Ascending aorta (tissue), 2 donors: ENCODE measurements around the gene CCDC30. TPM values are rescaled to one million over a fixed set of nuclear protein-coding genes. Genes with fewer than 3 reads are reported as not detected.
A peak's percentile ranks its signal among the peaks of the same experiment; 100 is the strongest.

Experiments
- DNase-seq, 2 donors: peaks; one replicate each; pipeline ENCODE4 v3.0.0-alpha.2; 2019; ENCODE audit warnings: low spot score in 2 of 2
- H3K27ac ChIP-seq, 2 donors: fragments of 200-600 bp; sonication (generic); one replicate each; pipeline ENCODE4 v1.5.1; 2016 to 2017; ENCODE audit warnings: mild to moderate bottlenecking in 1 of 2
- H3K27me3 ChIP-seq: fragments of 200-600 bp; sonication (generic); one replicate; pipeline ENCODE4 v1.5.1; 2017
- H3K36me3 ChIP-seq, 2 donors: fragments of 200-600 bp; sonication (generic); one replicate each; pipeline ENCODE4 v1.5.1; 2016
- H3K4me1 ChIP-seq, 2 donors: fragments of 200-600 bp; sonication (generic); one replicate each; pipeline ENCODE4 v1.5.1; 2016 to 2017; ENCODE audit warnings: mild to moderate bottlenecking in 1 of 2
- H3K4me3 ChIP-seq, 2 donors: fragments of 200-600 bp; sonication (generic); one replicate each; pipeline ENCODE4 v1.5.1; 2016 to 2017; ENCODE audit warnings: mild to moderate bottlenecking in 1 of 2
- H3K9me3 ChIP-seq, 2 donors: fragments of 200-600 bp; sonication (generic); one replicate each; pipeline ENCODE4 v1.5.1; 2016
- intact Hi-C: fragments of 100-400 bp; cut with DNase I; formaldehyde crosslinking; loops from one replicate; pipeline ENCODE4 v1.15.1; 2023
- total RNA-seq: library from RNA; depleted of rRNA; stranded (reverse); fragments of >200 nt; gene quantifications from one replicate; pipeline ENCODE4 v1.1.0, GENCODE V29; 2016
- TF ChIP-seq, protein P1 (sequence below), 3 experiments: fragments of 200-600 bp in 2 of 3; fragments of 450-650 bp in 1 of 3; sonication (generic) in 2 of 3; IDR thresholded peaks; one replicate each; pipeline ENCODE4 v1.5.1; 2016 to 2019; ENCODE audit warnings: antibody characterized with exemption in 3 of 3, mild to moderate bottlenecking in 1 of 3, moderate library complexity in 1 of 3

Gene CCDC30
- total RNA-seq, 1 donor from 2014 or later: not detected

DNA sequence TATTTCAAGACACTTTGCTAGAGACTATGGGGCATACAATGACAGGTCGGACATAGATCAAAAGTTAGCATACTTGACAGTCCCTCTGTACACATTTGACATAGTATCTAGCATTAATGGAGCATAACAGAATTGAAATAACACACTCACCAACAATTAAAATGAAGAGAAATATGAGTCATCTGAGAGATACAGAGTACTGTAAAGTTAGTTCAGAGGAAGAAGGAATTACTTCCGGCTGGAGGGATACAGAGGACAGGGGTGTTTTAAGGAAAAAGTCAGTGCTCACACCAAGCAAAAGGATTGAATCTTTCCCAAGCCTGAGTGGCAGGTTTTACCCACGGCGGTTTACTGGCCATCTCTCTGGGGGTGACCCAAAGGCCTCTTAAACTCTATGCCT is 9.7 kb upstream of the CCDC30 start:
- no peaks in the 10 kb centered on the region for H3K27me3 ChIP-seq
- no peaks in the 10 kb centered on the region for H3K36me3 ChIP-seq
- intact Hi-C loops: loop anchor here (10.0 kb wide), 1 partner anchor 391 kb away; the partner anchor contains the start of gene ZNF691

DNA sequence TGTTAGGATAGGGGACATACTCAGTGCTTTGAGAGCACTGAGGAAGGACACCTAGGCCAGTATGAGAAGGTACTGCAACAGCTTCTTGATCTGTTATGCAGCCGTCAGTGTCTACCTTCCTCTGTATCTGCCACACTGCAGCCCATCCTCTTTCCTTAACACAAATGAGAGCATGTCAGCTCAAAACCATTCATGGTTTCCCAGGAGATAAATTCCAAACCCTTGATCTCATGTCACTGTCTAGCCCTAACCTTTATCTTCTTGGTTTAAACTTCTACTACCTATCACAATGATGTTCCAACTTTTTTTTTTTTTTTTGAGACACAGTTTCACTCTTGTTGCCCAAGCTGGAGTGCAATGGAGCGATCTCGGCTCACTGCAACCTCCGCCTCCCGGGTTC is 8.7 kb upstream of the CCDC30 start:
- Histone ChIP-seq H3K36me3 (peaks cover 1 to 5% of the 10 kb centered on the region in 2 donors), H3K4me3 (no peak overlapping the region), H3K4me1 (peaks cover 0 to 12% of the 10 kb centered on the region in 2 donors), H3K27ac (no peak overlapping the region), H3K9me3 (no peaks in the 10 kb centered on the region), H3K27me3 (no peaks in the 10 kb centered on the region)
- DNase-seq: no peak
- TF ChIP-seq, protein P1, sequence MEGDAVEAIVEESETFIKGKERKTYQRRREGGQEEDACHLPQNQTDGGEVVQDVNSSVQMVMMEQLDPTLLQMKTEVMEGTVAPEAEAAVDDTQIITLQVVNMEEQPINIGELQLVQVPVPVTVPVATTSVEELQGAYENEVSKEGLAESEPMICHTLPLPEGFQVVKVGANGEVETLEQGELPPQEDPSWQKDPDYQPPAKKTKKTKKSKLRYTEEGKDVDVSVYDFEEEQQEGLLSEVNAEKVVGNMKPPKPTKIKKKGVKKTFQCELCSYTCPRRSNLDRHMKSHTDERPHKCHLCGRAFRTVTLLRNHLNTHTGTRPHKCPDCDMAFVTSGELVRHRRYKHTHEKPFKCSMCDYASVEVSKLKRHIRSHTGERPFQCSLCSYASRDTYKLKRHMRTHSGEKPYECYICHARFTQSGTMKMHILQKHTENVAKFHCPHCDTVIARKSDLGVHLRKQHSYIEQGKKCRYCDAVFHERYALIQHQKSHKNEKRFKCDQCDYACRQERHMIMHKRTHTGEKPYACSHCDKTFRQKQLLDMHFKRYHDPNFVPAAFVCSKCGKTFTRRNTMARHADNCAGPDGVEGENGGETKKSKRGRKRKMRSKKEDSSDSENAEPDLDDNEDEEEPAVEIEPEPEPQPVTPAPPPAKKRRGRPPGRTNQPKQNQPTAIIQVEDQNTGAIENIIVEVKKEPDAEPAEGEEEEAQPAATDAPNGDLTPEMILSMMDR (IDR thresholded peaks at IDR 0.05): no peak
- intact Hi-C loops: loop anchor here (10.0 kb wide), 1 partner anchor 390 kb away; the partner anchor contains the start of gene ZNF691

More for the DNA sequence above, 9.7 kb upstream of the CCDC30 start:
- no peak for DNase-seq
- TF ChIP-seq, protein P1 (IDR thresholded peaks at IDR 0.05): no peak
- Histone ChIP-seq H3K27ac (no peak overlapping the region), H3K4me3 (no peak overlapping the region), H3K9me3 (no peaks in the 10 kb centered on the region), H3K4me1 (peaks cover 0 to 12% of the 10 kb centered on the region in 2 donors)

DNA sequence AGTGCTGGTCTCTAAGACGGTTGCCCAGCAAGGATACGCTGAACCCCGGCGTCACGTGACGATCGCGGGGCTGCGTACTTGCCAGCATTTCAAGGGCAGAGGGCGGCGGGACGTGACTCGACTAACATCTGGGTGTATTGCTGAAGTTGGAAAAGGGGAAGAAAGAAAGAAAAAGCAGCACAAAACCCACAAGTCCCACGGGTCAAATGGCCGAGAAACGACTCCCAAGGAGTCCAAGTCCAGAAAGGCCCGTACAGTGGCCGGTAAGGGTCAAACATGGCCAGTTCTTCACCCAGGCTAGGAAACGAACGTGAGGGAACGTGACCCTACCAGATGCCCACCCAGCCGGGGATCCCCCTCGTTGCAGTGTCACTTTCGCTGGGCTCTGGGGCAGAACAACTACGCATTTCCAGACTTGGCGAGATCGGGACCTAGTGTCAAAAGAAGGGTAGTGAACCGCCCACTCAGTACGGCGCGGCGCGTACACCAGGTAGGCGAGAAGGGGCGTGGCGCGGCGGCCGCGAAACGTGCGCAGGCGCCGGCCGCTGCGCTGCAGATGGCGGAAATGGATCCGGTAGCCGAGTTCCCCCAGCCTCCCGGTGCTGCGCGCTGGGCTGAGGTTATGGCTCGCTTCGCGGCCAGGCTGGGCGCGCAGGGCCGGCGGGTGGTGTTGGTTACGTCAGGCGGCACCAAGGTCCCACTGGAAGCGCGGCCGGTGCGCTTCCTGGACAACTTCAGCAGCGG is 6.9 kb upstream of the CCDC30 start, which contains the start of the genes PPCS and ZMYND12:
Gene PPCS (plus strand): TSS at position 534 of the 744 bp plus-strand sequence. CDS start 23 bp downstream, at position 557.
Gene ZMYND12 (minus strand): TSS at position 13 of the 744 bp plus-strand sequence. CDS start 25 bp downstream, outside the sequence.
- Histone ChIP-seq H3K27me3 (no peaks in the 10 kb centered on the region), H3K4me1 (peaks cover 0 to 12% of the 10 kb centered on the region in 2 donors), H3K4me3 (peak within 1 kb of the TSS; percentile 81 to 89), H3K27ac (peak within 1 kb of the TSS; percentile 84 to 88), H3K9me3 (no peaks in the 10 kb centered on the region), H3K36me3 (peaks cover 14 to 17% of the 10 kb centered on the region in 2 donors)
- intact Hi-C loops: loop anchor here (1.0 to 10.0 kb wide), 3 partner anchors 121 to 389 kb away; partner anchors contain the start of genes C1orf50, FOXJ3, P3H1 and ZNF691
- TF ChIP-seq, protein P1 (IDR thresholded peaks at IDR 0.05): peak in 1 of 3 experiments; percentile 14
- peak; percentile 59 to 92 for DNase-seq

DNA sequence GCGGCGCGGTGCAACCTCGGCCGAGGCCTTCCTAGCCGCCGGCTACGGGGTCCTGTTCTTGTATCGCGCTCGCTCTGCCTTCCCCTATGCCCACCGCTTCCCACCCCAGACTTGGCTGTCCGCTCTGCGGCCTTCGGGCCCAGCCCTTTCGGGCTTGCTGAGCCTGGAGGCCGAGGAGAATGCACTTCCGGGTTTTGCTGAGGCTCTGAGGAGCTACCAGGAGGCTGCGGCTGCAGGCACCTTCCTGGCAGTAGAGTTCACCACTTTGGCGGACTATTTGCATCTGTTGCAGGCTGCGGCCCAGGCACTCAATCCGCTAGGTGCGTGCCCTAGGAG is 6.4 kb upstream of the CCDC30 start:
- intact Hi-C loops: loop anchor here (1.0 to 10.0 kb wide), 3 partner anchors 121 to 388 kb away; partner anchors contain the start of genes C1orf50, FOXJ3, P3H1 and ZNF691
- H3K9me3 ChIP-seq: no peaks in the 10 kb centered on the region
- H3K4me3 ChIP-seq: peak overlapping the region; percentile 81 to 89
- H3K27ac ChIP-seq: peak overlapping the region; percentile 84 to 88
- TF ChIP-seq, protein P1 (IDR thresholded peaks at IDR 0.05): no peak
- H3K27me3 ChIP-seq: no peaks in the 10 kb centered on the region
- peak in 1 of 2 donors; percentile 72 for DNase-seq
- peaks cover 14 to 17% of the 10 kb centered on the region in 2 donors for H3K36me3 ChIP-seq
- peaks cover 0 to 12% of the 10 kb centered on the region in 2 donors for H3K4me1 ChIP-seq

DNA sequence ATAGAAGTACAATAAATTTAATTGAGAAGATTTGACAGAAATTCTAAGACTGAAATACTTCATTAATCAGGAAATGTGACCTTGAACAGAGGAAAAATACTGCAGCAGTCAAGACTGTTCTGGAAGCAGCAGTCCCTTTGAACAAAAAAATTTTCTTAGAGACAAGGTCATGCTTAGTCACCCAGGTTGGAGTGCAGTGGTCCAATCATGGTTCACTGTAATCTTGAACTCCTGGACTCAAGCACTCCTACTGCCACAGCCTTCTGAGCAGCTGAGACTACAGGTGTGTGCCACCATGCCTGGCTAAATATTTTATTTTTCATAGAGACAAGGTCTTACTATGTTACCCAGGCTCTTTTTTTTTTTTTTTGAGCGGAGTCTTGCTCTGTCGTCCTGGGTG is 1.9 kb upstream of the CCDC30 start:
- TF ChIP-seq, protein P1 (IDR thresholded peaks at IDR 0.05): no peak
- intact Hi-C loops: loop anchor here (5.0 kb wide), 3 partner anchors 424 to 1191 kb away; partner anchors contain the start of gene KDM4A
- no peak overlapping the region for H3K27ac ChIP-seq
- peaks cover 0 to 7% of the 10 kb centered on the region in 2 donors for H3K4me1 ChIP-seq
- DNase-seq: no peak
- H3K36me3 ChIP-seq: peaks cover 14 to 17% of the 10 kb centered on the region in 2 donors
- H3K9me3 ChIP-seq: no peaks in the 10 kb centered on the region
- no peak overlapping the region for H3K4me3 ChIP-seq
- H3K27me3 ChIP-seq: no peaks in the 10 kb centered on the region
